GM19035 (cell line): ENCODE results near the gene IFNG.
A peak's percentile ranks its signal among the peaks of the same experiment; 100 is the strongest.
"Not testable (repeated sequence)": the region's sequence is repeated elsewhere in the genome, so short reads cannot be mapped to it uniquely, and the experiment has no call there.

ENCODE experiments used
- ATAC-seq: cut with Tn5 transposase; IDR thresholded peaks from one replicate; pipeline ENCODE4 v1.9.1; 2021; ENCODE audit not compliant: unreplicated experiment

IFNG gene

GRCh38 chr12:68159681-68160304 is at the start of gene IFNG:
TSS of gene IFNG (minus strand) at chr12:68159740. CDS start at chr12:68159615, 125 bp downstream.
- peak; percentile 53 for ATAC-seq

DNA sequence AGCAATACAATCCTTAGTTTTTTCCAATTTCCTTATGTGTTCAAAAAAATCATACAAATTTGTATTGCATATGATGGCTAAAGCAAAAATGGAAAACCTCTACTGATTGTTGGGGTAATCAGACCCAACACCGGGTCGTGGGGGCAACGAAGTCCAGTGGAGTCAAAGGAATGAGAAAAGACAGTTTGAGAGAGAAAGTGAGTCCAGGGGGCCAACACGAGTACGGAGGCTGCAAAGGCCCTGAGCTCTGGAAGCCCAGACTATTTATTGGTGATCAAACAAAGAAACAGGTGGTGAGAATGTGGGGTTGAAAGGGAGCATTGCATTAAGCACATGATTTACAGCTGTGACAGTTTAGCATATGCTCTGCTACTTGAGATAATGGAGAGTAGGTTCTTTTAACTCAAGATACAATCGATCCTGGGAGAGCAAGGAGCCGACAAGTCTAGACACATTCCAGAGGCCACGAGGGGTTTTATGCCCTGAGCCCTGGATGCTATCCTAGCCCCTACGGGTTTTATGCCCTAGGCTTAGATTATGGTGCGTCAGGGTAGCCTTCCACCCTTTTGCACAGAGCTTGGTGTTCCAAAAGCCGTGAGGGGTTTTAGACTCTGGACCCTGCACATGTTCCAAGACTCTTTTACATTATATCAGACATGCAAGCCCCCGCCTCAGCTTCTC is 49.6 kb upstream of the IFNG start:
- ATAC-seq: not testable (repeated sequence)

DNA sequence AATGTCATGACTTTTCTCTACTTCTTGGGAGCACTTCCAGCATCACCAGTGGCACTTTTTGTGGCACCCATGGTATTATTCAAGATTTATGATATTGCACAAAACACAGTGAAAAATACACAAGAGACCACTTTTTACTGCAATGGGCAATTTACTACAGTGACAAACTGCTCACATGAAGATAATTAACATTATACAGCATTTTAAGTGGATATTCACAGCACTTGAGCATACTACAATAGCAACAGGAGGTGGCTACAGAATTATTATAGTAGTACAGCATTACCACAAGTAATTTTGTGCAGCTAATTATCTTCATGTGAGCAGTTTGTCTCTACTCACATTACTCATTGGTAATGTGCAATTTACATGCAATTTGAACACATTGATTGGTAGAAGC is 47.7 kb upstream of the IFNG start:
- ATAC-seq: no peak

- ATAC-seq: no peak
Observed at GRCh38 chr12:68206446-68206845, 46.9 kb upstream of the IFNG start.

DNA sequence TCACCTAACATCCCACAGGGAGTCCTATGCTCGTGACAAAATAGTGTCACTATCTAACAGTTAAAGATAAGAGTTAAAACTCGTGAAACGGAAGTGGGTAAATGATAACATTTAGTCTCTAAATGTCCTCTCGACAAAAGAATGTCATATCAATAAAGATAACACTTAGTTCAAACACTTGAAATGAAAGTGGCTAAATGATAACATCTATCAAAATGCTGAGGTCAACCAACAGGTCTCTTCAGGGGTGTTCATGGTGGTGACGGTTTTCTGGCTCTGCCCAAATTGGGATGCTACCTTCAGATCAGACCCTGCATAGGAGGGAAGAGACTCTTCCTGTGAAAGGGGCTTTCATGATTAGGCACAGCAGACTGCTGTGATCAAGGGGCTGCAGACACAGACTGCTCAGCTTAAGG is 43.9 kb upstream of the IFNG start:
- ATAC-seq: no peak

DNA sequence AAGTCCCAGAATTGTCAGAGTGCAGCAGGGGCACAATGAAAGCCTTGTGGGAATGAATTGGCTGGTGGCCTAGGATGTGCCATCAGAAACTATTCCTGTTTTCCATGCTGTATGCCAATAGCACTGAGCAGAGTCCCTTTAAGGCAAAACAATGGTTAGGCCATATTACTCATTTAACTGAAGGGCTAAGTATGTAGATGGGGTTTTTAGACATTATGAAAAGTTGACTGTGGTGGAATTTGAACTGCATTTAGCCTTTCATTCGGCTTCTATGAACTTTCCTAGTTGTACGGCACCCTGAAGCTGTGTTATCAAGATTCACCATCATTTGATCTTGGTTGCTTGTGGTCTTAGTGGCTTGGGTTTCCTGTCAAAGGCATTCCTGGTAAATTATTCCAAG is 41.3 kb upstream of the IFNG start:
- ATAC-seq: no peak

DNA sequence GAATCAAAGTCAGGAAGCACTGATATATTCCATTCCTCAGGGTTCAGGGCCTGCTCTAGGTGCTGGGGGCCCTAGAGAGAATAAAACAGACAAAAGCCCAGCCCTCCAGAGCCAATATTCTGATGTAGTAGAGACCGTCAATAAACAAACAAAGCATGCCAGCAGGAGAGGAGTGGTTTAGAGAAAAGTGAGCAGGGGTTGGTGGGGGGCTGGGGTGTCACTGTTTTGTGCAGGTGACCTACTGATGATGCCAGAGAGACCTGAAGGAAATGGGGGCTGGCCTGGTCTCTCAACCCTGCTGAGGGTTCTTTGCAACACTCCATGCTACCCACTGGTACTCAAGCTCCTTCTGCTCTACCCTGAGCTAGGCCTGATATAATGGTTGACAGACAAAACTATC is 39.6 kb upstream of the IFNG start:
- no peak for ATAC-seq

- ATAC-seq: no peak
Observed at GRCh38 chr12:68198507-68199086, 39.1 kb upstream of the IFNG start.

GRCh38 chr12:68190301-68190700 is 30.8 kb upstream of the IFNG start:
- ATAC-seq: no peak

GRCh38 chr12:68189821-68190242 is 30.3 kb upstream of the IFNG start:
- ATAC-seq: no peak

DNA sequence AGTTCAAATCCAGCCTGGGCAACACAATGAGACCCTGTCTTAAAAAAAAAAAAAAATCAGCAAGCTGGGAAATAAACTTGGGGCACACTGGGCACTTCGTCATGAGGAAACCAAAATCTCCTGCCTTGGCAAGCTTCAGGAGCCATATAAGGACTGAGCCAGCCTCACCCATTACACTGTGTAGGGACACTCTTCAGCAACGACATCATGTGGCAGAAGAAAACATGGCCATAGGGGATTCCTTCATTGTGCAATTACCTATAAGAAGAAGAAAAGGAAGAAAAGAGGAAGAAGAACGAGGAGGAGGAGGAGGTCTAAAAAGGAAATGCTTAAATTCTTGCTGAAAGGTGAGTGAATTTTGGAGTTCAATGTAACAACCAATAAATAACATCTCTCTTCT is 26.1 kb upstream of the IFNG start:
- ATAC-seq: no peak

GRCh38 chr12:68180792-68181744 is 21.5 kb upstream of the IFNG start:
- no peak for ATAC-seq

- ATAC-seq: no peak
Observed at GRCh38 chr12:68178774-68179439, 19.4 kb upstream of the IFNG start.

DNA sequence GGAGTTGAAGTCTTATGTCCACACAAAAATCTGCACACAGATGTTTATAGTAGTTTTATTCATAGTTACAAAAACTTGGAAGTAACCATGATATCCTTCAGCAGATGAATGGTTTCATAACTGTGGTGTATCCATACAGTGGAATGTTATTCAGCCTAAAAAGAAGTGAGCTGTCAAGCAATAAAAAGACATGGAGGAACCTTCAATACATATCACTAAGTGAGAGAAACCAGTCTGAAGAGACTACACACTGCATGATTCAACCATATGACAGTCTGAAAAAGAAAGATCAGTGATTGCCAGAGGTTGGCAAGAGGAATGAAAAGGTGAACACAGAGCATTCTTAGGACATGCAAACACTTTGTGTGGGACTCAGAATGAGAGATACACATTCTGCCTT is 18.6 kb upstream of the IFNG start:
- ATAC-seq: no peak

DNA sequence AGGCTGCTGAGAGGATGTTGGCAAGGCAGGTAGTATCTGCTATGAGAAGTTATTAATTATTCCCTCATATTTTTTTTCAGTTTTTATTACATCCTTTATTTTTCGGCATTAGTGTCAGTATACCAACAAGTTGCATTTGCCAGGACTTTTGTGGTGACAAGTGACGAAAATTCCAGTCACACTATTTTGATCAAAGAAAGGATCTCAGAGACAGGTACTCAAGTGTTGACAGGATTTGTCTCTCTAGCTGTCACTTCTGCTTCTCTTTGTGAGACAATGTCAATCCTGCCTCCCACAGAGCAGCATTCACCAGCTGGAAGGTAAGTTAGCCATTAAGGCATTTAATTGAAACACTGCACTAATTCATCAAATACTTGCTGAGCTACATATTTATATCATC is 18.0 kb upstream of the IFNG start:
- no peak for ATAC-seq

DNA sequence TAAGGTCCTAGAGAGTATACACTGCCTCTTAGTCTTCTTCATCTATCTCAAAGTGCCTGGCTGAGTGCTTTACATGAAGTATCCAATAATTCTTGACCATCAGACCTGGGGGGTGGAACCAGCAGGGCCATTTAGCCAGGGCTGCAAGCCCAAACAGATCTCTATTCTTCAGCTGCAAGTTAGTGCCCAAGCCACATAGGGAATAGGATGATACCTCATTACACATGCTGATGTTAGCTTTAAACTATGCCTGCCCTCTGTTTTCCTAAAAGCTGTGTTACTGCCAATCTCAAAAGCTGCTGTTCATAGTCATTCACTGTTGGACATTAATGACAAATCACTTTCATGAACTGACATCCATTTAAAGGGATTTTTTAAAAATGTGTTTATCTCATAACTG is 16.7 kb upstream of the IFNG start:
- ATAC-seq: no peak

DNA sequence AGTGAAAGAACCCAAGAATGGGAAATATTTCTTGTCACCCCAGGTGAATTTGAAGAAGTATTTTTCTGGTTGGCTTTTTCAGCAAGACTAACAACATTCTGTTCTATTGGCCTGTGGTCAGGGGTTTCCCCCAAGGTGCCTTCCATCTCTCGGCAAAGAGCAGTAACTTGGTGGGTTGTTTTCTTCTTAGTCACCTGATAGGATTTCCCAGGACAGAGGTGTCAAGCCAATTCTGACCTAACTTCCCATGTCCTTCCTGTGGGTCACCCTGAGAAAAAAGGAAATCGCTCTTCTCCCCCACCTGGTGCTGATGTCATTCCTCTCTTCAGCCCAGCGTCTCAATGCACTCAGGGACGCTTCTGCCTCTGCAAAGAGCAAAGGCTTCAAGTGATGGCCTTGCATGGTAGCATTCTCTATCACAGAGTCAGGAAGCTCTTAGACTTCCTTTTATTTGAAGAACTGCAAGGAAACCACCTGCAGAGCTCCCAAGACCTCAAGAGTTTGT is 16.1 kb upstream of the IFNG start:
- ATAC-seq: peak; percentile 91

DNA sequence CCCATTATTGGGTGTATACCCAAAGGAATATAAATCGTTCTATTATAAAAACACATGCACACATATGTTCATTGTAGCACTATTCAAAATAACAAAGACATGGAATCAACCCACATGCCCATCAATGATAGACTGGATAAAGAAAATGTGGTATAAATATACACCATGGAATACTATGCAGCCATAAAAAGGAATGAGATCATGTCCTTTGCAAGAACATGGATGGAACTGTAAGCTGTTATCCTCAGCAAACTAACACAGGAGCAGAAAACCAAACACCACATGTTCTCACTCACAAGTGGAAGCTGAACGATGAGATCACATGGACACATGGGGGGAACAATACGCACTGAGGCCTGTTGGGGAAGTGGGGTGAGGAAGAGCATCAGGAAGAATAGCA is 15.2 kb upstream of the IFNG start:
- ATAC-seq: not testable (repeated sequence)

- no peak for ATAC-seq
Observed at GRCh38 chr12:68173792-68174191, 14.3 kb upstream of the IFNG start.

DNA sequence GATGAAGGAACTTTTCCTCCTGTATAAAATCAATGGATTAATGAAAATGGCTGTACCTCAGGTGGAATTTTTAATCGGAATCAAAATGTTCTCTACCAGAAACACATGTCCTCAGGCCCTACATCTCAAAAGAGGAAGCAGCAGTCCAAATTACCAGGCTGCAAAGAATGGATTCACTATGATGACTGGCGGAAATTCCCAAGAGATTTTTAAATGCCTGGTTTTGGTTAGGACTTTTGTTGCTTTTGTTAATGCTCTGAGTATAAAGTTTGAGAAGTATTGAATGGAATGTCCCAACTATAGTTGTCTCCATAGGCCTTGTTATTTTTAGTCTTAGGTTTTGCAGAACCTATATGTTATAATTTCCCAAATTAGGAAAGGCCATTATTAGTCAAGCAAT is 11.2 kb upstream of the IFNG start:
- ATAC-seq: no peak
